GM18909 (cell line): Measurements from ENCODE around the gene TXNRD1.
"Not testable (repeated sequence)": the region's sequence is repeated elsewhere in the genome, so short reads cannot be mapped to it uniquely, and the experiment has no call there.

Experiments used
- ATAC-seq: cut with Tn5 transposase; IDR thresholded peaks from one replicate; pipeline ENCODE4 v1.9.1; 2021; ENCODE audit warnings: mild to moderate bottlenecking; ENCODE audit not compliant: unreplicated experiment, poor library complexity

The TXNRD1 gene

GRCh38 chr12:104232609-104233280 is 17.2 kb downstream of the TXNRD1 start:
- no peak for ATAC-seq

GRCh38 chr12:104234926-104235499 is 19.4 kb downstream of the TXNRD1 start:
- no peak for ATAC-seq

GRCh38 chr12:104237930-104238329 is 22.4 kb downstream of the TXNRD1 start:
- no peak for ATAC-seq

GRCh38 chr12:104242546-104243206 is 27.1 kb downstream of the TXNRD1 start:
- ATAC-seq: no peak

GRCh38 chr12:104243551-104243950 is 28.0 kb downstream of the TXNRD1 start:
- ATAC-seq: no peak

- no peak for ATAC-seq
Measured at GRCh38 chr12:104243971-104244370, 28.4 kb downstream of the TXNRD1 start.

- no peak for ATAC-seq
Measured at GRCh38 chr12:104247698-104248097, 32.1 kb downstream of the TXNRD1 start.

GRCh38 chr12:104248444-104248843 is 32.9 kb downstream of the TXNRD1 start:
- ATAC-seq: no peak

GRCh38 chr12:104249017-104249416 is 33.4 kb downstream of the TXNRD1 start:
- no peak for ATAC-seq

GRCh38 chr12:104249898-104250297 is 34.3 kb downstream of the TXNRD1 start:
- ATAC-seq: no peak

GRCh38 chr12:104250366-104251125 is 35.0 kb downstream of the TXNRD1 start:
- no peak for ATAC-seq

GRCh38 chr12:104257913-104258472 is 42.4 kb downstream of the TXNRD1 start:
- ATAC-seq: no peak

GRCh38 chr12:104258476-104259067 is 43.0 kb downstream of the TXNRD1 start:
- ATAC-seq: no peak

GRCh38 chr12:104263026-104263425 is 47.4 kb downstream of the TXNRD1 start:
- no peak for ATAC-seq

GRCh38 chr12:104263580-104264358 is 48.2 kb downstream of the TXNRD1 start:
- ATAC-seq: no peak

- ATAC-seq: not testable (repeated sequence)
Measured at GRCh38 chr12:104265436-104265835, 49.9 kb downstream of the TXNRD1 start.

- ATAC-seq: no peak
Measured at GRCh38 chr12:104272938-104273337, 57.4 kb downstream of the TXNRD1 start.

- ATAC-seq: no peak
Measured at GRCh38 chr12:104273503-104273902, 57.9 kb downstream of the TXNRD1 start.

- no peak for ATAC-seq
Measured at GRCh38 chr12:104274811-104275210, 59.2 kb downstream of the TXNRD1 start.
